HPDE6-E6E7 (cell line): ENCODE measurements around the gene OCSTAMP.

Source experiments
- DNase-seq: peaks from one replicate; pipeline ENCODE4 v3.0.0; 2011; ENCODE audit warnings: missing footprints; ENCODE audit errors: extremely low spot score

The OCSTAMP gene

DNA sequence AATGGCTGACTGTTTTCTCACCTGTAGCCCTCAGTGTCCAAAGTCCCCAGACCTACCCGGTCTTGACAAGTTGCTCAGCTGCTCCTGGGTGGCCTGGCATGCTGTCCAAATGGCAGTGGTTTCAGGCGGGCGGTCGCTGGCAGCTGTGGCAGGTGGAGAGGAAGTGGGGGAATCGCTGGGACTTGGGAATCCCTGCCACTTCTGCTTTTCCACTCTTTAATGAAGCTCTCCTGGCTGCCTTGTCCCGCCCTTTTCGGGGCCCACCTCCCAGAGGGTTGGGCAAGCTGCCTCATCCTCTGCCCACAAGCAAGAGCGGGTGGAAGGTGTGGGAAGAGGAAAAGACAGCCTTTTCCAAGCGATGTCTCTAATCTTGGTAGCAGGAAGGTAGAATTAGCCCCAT, at the start of gene OCSTAMP:
Gene OCSTAMP (minus strand): TSS at position 194 of the 400 bp plus-strand sequence. CDS start 94 bp downstream, at position 100.
- no peak for DNase-seq

DNA sequence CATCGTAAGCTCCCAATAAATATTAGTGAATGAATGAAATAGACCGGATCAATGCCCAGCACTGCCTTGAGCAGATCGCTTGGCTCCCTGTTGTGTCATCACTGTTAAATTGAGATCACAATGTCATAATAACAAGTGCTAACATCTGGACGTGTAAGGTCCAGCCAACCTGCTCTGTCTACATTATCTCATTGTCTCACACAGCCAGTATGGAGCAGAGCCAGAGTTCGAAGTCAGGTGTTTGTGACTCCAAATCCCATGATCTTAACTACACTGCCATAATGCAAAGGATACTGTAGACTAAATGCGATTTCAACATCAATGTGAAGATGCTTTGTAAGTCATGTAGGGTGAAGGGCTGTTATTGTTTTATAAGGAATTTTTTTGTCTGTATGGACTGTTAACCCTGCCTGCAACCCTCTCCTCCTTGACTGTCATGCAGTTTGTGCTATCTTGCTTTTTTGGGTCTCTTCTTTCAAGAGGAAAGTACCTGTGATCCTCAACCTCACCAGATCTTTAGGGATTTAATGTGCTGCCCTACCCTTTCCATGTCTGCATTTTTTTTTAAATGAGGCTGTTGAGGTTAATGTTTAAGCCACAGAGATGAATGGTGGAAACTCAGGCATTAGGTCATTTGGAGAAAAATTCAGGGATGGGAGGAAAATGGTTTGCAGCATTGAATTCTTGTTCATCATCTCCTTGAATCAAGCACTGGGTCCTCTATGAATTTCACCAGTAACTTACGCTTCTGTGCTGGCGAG, 49.0 kb upstream of the OCSTAMP start:
- DNase-seq: no peak

DNA sequence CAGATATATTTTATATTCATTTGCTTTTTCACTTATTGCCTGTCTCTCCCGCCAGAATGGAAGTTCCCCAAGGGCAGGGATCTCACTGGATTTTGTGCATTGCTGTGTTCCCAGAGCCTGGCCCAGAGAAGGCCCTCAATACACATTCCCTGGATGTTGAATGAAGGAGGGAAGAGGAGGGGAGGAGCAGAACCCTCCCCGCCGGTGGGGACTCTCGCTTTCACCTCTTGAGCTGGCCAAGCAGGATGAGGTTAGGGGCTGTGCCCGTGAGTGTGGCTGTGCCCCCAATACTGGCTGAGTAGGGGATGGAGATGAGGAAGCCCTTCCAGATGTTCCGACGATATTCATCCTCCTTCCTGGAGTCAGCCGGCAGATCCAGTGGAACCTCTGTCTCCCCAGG, 45.5 kb upstream of the OCSTAMP start:
- DNase-seq: no peak

DNA sequence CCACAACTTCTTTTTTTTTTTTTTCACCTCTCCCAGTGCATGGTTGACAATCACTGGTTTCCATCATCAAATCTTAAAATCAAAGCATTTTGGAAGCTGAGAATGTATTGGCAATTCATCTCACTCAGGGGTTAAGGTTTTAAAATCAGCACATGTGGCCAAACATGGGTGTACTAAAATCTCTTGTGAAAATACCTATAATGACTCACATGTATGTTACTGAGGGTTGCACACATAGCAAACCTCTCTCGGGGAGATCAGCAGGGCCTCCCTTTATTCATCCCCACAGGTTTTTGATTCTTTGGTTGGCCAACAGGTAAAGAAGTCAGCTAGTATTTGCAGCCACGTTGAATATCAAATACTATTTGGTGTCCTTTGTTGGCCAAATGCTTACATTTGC, 44.3 kb upstream of the OCSTAMP start:
- no peak for DNase-seq

DNA sequence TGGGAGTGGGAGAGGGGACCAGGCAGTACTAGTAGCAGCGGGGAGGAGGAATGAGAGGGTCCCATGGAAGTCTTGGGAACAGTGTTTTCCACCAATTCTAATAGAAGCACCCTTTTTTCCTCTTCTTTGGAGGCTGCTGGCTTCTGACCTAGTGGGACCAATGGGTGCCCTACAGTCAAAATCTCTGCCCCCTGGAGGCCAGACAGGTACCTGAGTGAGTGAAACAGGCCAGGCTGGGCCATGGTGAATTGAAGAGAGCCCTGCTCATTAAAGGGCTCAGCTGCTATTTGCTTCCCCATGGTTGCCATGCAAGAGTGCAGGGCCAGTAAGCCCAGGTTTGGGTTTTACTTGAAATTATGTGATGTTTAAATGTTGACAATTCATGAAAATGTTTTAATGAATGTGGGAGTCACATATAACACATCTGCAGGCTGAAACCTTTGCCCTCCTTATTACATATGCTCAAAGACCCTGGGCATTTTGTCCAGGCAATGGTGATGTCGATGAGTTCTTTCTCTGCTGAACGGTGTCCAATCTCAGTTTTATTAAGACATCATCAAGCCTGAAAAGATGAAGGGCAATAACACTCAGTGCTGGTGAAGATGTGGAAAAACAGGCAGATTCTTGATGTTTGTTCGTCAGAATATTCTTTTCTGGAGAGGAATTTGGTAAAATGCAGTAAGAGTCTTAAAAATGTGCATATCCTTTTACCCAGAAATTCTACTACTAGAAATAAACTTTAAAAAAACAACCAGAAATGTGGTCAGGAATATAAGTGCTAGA, 42.3 kb upstream of the OCSTAMP start:
- DNase-seq: no peak

- no peak for DNase-seq
Measured at GRCh38 chr20:46590443-46590842, 40.0 kb upstream of the OCSTAMP start.

DNA sequence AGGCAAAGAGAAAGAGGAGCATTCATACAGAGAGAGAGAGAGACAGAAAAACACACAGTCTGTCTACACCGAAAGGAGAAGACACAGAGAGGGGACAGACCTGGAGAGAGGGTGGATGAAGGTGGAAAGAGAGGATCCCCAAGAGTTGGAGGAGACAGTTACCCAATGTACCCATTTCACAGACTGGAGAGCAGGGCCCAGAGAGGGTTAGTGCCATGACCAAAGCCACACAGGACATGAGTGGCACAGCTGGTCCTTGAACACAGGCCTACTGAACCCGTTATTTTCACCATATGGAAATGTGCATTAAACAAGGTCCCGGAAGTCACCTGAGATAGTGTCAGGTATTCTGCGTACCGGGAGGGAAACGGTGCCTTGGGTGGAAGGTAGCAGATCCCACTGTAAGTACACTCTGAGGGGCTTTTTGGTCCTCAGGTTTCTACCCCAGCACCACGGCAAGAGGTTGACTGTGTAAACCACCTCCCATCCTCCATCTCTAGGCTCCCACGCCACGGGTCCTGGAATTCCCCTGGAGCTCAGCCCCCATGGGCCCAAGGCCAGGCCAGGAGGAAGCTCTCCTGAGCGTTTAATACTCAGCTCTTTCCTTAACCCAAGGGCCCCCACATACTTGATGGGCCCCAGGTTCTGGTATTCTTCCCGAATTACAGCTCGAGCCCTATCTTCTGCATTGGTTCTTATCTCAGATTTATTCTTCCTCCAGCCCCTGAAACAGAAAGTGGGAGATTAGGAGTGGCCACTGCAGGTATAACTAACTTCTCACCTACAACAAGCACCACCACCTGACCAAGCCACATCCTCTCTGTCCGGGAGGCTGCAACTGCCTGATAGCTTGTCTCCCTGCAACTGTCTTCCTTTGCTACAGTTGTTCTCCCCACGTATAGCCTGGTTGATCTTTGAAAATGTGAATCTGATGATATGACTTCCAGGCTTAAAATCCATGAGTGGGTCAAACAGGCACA, 38.4 kb upstream of the OCSTAMP start:
- DNase-seq: no peak

DNA sequence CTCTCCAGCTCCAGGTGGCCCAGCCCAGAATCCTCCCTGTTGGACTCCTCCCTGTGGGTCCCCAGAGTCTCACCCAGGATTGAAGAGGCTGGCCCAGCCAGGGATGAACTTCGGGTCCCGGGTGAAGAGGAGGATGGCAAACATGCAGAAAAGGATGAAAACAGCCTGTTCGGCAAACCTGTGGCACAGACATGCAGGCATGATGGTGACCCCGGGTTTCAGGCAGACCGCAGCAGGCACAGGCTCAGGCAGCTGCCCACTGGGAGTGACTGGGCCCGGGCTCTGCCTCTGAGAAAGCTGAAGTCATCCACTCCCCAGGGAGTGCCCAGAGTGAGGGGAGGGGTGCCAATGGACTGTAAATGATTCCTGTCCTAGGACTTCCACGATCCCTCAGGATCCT, 37.5 kb upstream of the OCSTAMP start:
- DNase-seq: no peak

DNA sequence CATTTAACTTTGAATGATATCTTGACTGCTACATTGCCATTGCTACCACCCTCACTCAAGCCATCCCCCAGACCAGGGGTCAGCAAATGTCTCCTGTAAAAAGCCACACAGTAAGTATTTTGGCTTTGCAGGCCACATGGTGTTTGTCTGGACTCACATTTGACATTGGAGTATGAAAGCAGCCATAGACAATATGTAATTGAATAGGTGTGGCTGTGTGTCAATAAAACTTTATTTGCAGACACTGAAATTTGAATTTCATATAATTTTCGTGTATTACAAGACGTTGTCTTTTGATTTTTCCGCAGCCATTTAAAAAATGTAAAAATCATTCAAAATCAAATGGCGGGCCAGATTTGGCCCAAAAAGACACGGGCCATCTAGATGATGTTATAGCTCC, 36.3 kb upstream of the OCSTAMP start:
- no peak for DNase-seq

DNA sequence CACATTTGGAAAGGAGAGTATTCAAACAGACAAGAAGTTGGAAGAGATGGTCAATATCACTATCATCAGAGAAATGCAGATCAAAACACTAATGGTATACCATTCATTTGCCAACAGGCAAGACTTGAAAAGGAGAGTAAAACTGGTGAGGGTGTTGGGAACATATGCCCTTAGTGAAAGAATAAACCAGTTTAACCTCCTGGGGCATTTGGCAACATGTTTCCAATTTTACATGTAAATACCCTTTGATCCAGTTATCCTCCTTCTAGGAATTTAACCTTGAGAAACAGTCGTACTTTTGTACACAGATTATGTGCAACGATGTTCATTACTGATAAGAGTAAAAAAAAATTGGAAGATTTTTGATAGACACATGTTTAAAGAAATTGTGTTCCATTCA, 34.1 kb upstream of the OCSTAMP start:
- DNase-seq: no peak

DNA sequence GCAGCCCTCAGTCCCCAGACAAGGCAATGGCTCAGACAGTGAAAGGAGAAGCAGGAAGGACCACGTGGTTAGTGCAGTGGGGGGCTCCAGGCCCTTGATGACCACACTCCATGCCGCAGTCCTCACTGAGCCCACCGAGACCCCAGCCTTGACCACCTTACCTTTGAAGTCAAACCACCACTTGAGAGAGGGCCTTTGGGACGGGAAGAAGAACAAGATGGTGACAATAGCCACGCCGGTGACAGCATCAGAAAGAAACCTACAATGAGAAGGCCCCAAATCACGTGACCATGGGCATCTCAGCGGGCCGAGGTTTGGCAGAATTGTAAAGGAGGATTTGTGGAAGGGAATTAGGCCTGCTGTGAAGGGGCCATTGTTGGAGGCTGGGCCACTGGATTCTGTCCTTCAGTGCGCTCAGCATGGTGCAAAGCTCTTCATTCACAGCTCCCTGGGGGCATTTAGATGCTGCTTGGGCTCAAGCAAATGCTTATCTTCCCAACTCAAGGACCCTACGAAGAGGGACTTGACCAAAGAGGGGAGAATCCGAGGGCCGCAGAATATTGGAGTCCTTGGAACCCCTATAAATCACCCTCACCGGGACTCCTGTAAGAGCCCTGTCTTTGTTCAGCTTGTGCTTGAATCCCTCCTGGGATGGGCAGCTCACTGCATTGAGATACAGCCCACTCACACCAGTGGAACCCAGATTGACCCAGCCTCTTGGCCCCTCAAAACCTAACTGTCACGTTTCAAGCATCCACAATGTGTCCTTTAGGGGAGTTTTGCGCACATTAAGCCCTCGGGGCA, 33.2 kb upstream of the OCSTAMP start:
- no peak for DNase-seq

DNA sequence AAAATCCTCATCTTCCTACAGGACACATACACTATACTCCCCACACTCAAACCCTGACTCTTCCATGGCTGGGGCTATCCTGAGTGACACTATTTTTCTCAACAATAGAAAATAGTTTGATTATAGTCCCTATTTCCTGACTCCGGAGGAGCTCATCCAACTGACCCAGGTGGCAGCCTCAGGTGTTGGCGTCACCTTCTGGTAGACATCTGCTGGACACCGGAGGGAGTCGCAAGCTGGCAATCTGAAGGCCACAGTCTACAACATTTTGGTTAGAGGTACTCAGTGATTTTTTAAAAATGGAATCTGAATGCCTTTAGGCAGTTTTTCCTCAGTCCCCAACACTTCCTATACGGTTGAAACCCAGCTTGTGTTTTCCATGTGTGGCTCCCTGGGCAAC, 32.2 kb upstream of the OCSTAMP start:
- DNase-seq: no peak

DNA sequence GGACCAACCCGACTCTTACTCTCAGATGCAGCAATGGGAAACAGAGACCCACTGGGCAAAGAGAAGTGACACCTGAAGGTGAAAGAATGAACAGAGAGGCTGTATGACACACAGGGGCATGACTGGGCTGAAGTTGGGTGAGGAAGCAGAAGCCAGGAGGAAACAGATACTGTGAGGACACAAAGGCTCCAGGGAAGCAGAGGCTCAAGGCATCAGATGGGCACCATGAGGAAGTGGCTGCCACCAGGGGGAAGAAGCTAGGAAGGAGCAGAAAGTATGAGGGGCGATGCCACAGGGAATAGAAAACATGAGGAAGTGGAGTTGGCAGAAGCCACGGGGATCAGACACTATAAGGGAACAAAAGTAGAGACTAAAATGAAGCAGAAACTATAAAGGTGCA, 30.9 kb upstream of the OCSTAMP start:
- DNase-seq: no peak

GRCh38 chr20:46580613-46581205, 30.3 kb upstream of the OCSTAMP start:
- no peak for DNase-seq

- DNase-seq: no peak
Measured at GRCh38 chr20:46578745-46579144, 28.3 kb upstream of the OCSTAMP start.

- DNase-seq: no peak
Measured at GRCh38 chr20:46576774-46577395, 26.4 kb upstream of the OCSTAMP start.

DNA sequence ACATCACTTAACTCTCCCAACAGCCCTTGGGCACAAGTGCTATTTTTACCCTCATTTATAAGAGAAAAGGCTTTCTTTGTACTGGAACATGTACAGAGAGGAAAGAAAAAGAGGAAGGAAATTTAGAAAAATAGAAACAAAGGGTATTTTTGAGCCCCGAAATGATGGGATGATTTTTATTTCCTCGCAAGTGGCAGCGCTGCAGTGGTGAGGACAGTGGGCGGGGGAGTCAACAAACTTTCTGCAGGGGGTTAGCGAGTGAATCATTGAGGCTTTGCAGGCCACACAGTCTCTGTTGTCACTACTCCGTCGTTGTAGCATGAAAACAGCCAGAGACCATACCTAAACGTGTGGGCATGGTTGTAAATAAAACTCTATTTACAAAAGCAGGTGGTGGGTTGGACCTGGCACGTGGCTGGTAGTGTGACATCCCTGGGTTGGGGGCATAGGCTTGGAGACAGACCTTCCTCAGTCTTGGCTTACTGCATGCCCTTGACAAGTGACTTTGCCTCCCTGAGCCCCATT, 25.5 kb upstream of the OCSTAMP start:
- no peak for DNase-seq

DNA sequence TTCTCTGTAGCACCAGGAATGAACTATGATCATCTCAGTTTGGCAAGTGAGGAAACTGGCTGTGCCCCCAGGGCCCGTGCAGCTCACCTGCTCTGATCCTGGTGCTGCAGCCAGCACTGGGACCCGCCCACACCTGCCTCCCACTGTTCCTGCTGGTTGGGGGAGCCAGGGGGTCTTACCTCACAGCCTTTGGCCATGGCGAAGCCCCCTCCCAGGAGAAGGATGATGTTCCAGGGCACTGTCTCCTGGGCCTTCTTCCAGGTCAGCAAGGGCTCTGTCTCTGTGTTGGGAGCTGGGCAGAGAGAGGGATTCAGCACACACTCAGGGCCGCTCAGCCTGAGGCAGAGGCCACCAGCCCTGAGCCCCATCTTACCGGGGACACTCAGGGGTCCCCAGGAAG, 24.9 kb upstream of the OCSTAMP start:
- no peak for DNase-seq

DNA sequence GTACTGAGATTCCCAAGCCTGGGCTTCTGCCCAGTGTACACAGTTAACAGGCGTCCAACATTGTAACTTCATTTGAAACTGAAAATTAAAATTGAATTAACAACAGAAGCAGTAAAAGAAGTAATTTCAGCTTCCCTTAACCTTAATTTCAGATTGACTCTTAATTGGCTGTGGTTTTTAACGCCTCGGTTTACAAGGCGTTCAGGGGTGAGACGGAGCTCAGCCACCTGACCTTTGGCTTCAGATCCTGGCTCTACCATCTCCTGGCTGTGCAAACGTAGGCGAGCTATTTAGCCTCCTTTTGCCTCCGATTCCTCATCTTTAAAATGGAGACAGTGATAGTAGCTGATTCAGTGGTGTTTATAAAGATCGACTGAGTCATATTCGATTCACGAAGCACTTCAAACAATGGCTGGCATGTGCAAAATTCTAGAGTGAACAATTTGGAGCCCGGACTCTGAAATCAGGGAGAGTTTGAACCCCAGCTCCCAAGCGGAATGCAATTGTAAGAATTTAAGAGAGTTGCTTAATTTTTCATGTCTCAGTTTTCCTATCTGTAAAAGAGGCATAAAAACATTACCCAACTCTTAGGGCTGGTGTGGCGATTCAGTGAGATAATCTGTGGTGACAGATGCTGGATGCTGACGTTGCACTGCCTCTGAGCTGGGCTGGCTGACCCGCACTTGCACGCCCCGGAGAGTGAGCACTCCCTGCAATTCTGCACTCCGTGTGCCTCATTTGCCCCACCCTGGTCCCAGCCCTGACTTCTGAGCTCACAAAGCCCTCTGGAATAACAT, 23.5 kb upstream of the OCSTAMP start:
- no peak for DNase-seq
